ENCODE results near the gene ZNF804A. TPM values are rescaled to one million over a fixed set of nuclear protein-coding genes. Genes with fewer than 3 reads are reported as not detected.
"Not testable (repeated sequence)": the region's sequence is repeated elsewhere in the genome, so short reads cannot be mapped to it uniquely, and the experiment has no call there.

The ZNF804A gene
- total RNA-seq, 1 experiment from 2014 or later, result not detected

GRCh38 chr2:184689638-184690037, 91.3 kb downstream of the ZNF804A start:
- DNase-seq (ENCODE audit: low spot score), result no peak
- in situ Hi-C loops (cut with HindIII; ENCODE audit: low sequenced_read_pairs), result no loop called here

DNA sequence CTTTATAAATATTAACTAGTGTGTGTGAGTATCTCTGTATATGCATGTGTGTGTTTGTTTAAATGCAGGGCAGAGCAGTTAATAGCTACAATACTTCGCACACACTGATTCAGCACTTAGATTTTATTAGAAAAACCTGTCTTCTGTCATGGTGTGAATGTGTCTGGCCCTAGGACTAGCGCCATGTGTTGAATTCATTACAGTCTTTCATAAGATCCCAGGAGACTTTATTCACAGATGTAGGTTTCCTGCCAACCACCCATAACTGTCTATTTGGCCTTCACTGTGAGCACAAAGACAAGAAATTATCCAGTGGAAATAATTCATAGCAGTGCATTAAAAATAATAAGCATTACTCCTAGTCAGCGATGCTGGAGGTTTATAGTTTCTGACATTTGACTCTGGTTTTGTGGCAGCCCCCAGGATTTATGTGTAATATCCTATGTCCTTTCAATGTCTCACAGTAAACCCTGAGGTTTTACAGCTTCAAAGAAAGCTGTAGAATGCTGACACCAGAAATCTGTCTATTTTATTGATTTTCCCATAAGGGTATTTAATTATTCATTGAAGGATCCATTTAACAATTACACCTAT, 93.9 kb downstream of the ZNF804A start:
- peak; percentile 67 for DNase-seq (ENCODE audit: low spot score)

DNA sequence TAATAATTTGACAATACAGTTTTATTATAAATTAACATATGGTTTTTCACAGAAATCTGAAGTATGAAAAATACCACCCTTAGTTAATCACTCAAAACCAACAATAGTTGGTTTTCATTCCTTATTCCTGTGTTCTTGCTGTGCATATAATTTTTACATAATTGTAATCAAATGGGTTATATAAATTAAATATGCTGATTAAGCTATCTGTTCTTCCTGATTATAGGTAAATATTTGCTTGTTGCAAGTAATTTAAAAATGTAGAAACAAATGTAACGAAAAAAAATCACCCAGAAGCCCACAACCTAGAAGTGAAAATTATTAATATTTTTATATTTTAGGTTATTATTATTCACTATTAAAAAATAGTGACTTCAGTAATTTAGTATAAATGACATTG, 98.3 kb downstream of the ZNF804A start:
- in situ Hi-C loops (cut with HindIII; ENCODE audit: low sequenced_read_pairs), result no loop called here
- no peak for DNase-seq (ENCODE audit: low spot score)

More for the DNA sequence above, 93.9 kb downstream of the ZNF804A start:
- in situ Hi-C loops (cut with HindIII; ENCODE audit: low sequenced_read_pairs), result no loop called here

- DNase-seq (ENCODE audit: low spot score), result no peak
- in situ Hi-C loops (cut with HindIII; ENCODE audit: low sequenced_read_pairs), result no loop called here
Observed at GRCh38 chr2:184698476-184698875, 100.1 kb downstream of the ZNF804A start.

DNA sequence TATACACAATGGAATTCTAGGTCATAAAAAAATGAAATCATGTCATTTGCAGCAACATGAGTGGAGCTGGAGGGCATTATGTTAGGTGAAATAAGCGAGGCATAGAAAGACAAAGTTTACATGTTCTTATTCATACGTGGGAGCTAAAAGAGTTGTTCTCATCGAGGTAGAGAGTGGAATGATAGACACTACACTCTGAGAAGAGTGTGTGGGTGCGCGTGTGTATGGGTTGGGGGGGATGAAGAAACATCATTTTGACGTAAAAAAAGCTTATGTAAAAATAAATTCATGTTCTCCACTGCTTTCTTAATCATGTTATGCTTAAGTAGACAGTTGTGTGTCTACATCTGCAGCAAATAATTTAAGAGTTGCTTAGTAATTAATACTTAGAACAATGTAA, 123.6 kb downstream of the ZNF804A start:
- DNase-seq (ENCODE audit: low spot score), result no peak
- in situ Hi-C loops (cut with HindIII; ENCODE audit: low sequenced_read_pairs), result no loop called here

GRCh38 chr2:184727813-184728212, 129.5 kb downstream of the ZNF804A start:
- DNase-seq (ENCODE audit: low spot score), result no peak
- in situ Hi-C loops (cut with HindIII; ENCODE audit: low sequenced_read_pairs), result no loop called here

DNA sequence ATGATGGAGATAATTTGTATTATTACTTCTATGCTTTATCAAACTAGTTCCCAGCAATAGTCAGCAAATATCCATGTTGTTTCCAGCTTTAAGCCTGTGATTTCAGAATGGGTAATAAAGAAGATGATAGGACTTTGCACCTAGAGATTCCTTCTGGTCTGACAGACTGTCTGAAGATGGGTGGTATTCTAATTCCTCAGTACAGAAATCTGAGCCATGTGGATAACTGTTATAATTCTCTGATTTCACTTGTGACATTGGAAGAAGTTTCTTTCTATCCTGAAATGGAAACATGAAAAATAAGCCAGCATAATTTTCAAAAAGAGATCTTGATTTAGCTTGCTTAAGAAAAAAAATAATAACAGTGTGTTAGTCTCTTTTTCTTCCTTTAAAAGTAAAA, 130.1 kb downstream of the ZNF804A start:
- in situ Hi-C loops (cut with HindIII; ENCODE audit: low sequenced_read_pairs), result no loop called here

DNA sequence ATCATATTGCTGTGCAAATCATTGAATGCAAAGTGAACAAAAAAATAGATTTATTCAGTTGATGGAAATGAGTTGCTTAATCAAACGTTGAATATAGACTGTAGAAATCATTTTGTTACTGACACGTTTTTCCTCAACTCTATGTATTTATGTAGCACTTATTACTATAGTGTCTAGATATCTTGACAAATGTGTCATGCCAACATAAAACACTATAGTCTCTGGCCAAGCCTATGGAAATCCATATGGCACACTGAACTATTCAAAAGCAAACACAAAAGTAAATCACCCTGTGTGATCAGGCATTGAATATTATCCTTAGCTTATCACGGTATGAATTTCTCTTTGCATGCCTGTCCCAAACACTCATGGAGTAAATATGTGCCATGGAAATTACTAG, 131.3 kb downstream of the ZNF804A start:
- no peak for DNase-seq (ENCODE audit: low spot score)
- in situ Hi-C loops (cut with HindIII; ENCODE audit: low sequenced_read_pairs), result no loop called here

More for the DNA sequence above, 130.1 kb downstream of the ZNF804A start:
- peak; percentile 14 for DNase-seq (ENCODE audit: low spot score)

DNA sequence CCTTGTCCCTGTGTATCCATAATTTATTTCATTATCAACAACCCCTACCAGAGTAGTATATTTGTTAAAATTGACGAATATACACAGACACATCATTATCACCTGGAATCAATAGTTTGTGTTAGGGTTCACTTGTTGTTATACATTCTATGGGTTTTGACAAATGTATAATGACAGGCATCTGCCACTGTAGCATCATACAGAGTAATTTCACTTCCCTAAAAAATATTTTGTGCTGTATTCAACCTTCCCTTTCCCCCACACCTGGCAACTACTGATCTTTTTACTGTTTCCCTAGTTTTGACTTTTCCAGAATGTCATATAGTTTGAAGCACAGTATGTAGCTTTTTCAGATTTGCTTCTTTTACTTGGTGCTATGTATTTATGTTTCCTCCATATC, 132.0 kb downstream of the ZNF804A start:
- DNase-seq (ENCODE audit: low spot score), result no peak
- in situ Hi-C loops (cut with HindIII; ENCODE audit: low sequenced_read_pairs), result no loop called here

DNA sequence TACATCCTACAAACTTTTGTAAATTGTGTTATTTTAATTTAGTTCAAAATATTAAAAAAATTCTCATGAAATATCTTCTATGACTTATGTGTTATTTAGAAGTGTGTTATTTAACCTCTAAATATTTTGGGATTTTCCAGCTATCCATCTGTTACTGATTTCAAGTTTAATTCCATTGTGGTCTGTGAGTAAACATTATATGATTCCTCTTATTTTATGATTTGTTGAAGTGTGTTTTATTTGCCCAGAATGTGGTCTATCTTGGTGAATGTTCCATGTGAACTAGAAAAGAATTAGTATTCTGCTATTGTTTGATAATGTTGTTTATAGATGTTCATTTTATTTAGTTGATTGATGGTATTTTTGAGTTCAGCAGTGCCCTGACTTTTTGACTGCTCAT, 136.0 kb downstream of the ZNF804A start:
- DNase-seq (ENCODE audit: low spot score), result no peak
- in situ Hi-C loops (cut with HindIII; ENCODE audit: low sequenced_read_pairs), result no loop called here

- DNase-seq (ENCODE audit: low spot score), result no peak
- in situ Hi-C loops (cut with HindIII; ENCODE audit: low sequenced_read_pairs), result no loop called here
Observed at GRCh38 chr2:184735611-184736010, 137.3 kb downstream of the ZNF804A start.

- no peak for DNase-seq (ENCODE audit: low spot score)
- in situ Hi-C loops (cut with HindIII; ENCODE audit: low sequenced_read_pairs), result no loop called here
Observed at GRCh38 chr2:184743096-184743495, 144.8 kb downstream of the ZNF804A start.

GRCh38 chr2:184756161-184756560, 157.8 kb downstream of the ZNF804A start:
- in situ Hi-C loops (cut with HindIII; ENCODE audit: low sequenced_read_pairs), result no loop called here
- no peak for DNase-seq (ENCODE audit: low spot score)

DNA sequence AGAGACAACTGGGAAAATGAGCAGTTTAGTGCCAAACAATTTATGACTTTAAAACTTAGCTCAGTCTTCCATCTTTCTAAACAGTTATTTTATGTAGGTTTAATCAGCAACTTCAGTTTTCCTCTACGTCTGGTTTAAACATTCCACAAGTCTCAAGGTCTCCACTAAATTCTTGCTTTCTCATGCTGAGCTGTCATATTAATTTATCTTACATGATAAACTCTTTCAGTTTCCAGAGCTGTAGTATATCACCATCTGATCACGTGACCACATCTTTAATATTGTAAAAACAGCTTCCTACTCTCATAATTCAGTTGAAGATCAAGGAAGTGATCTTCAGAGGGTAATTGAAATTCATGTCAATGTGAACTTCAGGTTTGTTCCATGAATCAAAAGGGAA, 158.6 kb downstream of the ZNF804A start:
- DNase-seq (ENCODE audit: low spot score), result no peak
- in situ Hi-C loops (cut with HindIII; ENCODE audit: low sequenced_read_pairs), result no loop called here

DNA sequence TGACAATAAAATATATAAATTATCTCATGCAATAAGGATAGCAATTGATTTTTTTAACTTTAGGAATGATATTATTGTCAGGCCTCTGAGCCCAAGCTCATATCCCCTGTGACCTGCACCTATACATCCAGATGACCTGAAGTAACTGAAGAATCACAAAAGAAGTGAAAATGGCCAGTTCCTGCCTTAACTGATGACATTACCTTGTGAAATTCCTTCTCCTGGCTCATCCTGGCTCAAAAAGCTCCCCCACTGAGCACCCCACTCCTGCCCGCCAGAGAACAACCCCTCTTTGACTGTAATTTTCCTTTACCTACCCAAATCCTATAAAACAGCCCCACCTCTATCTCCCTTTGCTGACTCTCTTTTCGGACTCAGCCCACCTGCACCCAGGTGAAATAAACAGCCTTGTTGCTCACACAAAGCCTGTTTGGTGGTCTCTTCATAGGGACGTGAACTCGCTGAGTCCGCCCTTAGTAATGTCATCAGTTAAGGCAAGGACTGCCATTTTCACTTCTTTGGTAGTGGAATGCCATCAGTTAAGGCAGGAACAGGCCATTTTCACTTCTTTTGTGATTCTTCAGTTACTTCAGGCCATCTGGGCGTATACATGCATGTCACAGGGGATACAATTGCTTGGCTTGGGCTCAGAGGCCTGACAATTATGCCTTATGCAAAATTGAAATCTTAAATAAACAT, 161.4 kb downstream of the ZNF804A start:
- DNase-seq (ENCODE audit: low spot score); in situ Hi-C loops (cut with HindIII; ENCODE audit: low sequenced_read_pairs): not testable (repeated sequence)

- DNase-seq (ENCODE audit: low spot score), result no peak
- in situ Hi-C loops (cut with HindIII; ENCODE audit: low sequenced_read_pairs), result no loop called here
Observed at GRCh38 chr2:184760931-184761330, 162.6 kb downstream of the ZNF804A start.

- no peak for DNase-seq (ENCODE audit: low spot score)
- in situ Hi-C loops (cut with HindIII; ENCODE audit: low sequenced_read_pairs), result no loop called here
Observed at GRCh38 chr2:184765112-184765895, 167.0 kb downstream of the ZNF804A start.

- in situ Hi-C loops (cut with HindIII; ENCODE audit: low sequenced_read_pairs), result no loop called here
Observed at GRCh38 chr2:184767059-184767458, 168.7 kb downstream of the ZNF804A start.

DNA sequence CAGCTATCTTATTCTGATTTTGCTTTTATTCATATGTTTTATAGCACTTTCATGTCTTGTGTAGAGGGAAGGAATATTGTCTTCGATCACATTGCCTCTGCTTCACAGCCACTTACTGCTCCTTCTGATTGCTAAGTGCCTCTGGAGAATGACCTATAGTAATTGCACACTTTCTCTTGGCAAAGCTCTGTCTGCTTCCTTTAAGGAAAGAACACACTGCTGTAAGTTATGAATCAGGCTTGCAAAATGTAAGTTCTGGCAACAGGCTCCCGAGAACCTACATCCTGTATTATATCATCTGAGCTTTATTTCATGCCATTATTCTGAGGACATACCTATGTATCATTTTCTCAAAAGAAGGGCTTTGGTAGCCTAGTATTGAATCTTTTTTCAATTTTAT, 170.7 kb downstream of the ZNF804A start:
- no peak for DNase-seq (ENCODE audit: low spot score)
- in situ Hi-C loops (cut with HindIII; ENCODE audit: low sequenced_read_pairs), result no loop called here

More at GRCh38 chr2:184767059-184767458, 168.7 kb downstream of the ZNF804A start:
- DNase-seq (ENCODE audit: low spot score), result no peak

DNA sequence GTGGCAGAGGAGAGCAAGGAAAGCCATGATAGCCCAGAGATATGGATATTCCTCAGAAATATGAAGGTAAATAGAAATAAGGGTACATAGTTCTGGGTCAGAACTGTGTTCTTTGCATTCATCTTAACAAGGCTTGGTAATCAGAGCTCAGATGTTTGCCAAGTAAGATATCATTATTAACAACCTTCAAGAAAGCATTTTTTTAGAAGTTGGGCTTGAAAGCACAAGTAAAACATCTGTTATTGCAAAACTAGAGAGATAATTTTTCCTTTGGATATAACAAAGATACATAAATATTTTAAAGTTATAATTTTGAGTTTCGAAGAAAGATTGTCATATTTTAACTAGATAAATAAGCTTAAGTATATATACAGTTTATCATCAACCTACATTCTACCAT, 171.4 kb downstream of the ZNF804A start:
- DNase-seq (ENCODE audit: low spot score), result no peak
- in situ Hi-C loops (cut with HindIII; ENCODE audit: low sequenced_read_pairs), result no loop called here

All from G401 (cell line).